ENCODE measurements around the gene WFIKKN2.

WFIKKN2 gene

DNA sequence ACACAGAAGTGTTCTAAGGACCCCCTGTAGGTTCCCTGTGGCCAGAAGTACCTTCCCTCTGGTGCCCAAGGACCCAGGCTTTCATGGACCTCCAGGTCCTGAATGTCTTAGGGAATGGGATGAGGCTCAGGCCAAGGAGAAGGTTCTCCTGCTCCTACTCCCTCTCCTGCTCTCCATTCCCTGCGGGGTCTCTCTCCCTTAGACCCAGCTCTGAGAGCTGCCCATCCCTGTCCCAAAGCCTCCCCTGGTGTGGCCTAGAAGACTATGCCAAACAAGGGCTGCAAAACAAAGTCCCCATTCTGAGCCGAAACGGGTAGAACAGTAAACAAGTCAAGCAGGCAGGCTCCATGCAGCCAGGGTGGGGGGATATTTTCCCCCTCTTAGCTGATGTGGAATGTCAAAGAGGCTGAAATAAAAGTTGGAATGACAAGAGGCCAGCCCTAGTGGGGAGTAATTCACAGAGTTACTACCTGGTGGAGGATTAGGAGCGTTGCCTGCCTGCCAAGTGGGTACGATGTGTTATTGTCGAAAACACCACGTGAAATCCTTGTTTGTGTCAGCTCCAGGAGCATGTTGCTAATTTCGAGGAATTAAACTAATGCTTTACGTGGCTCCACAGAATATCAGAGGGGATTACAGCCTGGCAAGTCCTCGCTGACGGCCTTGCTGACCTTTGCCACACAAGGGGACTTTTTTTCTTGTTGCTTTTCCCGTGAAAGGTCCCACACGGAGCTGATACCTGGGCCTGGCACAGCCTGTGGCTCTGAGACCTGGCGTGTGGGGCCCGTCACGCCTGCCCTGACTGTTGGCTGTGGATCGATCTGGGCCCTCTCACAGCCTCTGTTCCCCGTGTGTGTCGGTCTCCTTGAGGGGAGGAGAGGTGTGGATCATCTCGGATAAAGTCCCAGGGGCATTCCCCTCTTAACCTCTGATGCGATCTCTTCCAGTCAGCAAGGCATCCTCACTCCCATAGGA is 2.9 kb downstream of the WFIKKN2 start:
- H3K4me3 Mint-ChIP-seq = no peak overlapping the region
- no peaks in the 10 kb centered on the region for H3K9me3 Mint-ChIP-seq (ENCODE audit: low read depth)
- no peaks in the 10 kb centered on the region for H3K4me1 Mint-ChIP-seq (ENCODE audit: low read depth)
- H3K36me3 Mint-ChIP-seq = no peaks in the 10 kb centered on the region
- H3K27me3 Mint-ChIP-seq = peaks cover 4% of the 10 kb centered on the region
- H3K27ac Mint-ChIP-seq = no peak overlapping the region

DNA sequence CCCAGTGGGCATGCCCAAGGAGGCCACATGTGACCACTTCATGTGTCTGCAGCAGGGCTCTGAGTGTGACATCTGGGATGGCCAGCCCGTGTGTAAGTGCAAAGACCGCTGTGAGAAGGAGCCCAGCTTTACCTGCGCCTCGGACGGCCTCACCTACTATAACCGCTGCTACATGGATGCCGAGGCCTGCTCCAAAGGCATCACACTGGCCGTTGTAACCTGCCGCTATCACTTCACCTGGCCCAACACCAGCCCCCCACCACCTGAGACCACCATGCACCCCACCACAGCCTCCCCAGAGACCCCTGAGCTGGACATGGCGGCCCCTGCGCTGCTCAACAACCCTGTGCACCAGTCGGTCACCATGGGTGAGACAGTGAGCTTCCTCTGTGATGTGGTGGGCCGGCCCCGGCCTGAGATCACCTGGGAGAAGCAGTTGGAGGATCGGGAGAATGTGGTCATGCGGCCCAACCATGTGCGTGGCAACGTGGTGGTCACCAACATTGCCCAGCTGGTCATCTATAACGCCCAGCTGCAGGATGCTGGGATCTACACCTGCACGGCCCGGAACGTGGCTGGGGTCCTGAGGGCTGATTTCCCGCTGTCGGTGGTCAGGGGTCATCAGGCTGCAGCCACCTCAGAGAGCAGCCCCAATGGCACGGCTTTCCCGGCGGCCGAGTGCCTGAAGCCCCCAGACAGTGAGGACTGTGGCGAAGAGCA is 4.4 kb downstream of the WFIKKN2 start:
- Mint-ChIP-seq H3K27me3 (no peaks in the 10 kb centered on the region), H3K36me3 (no peaks in the 10 kb centered on the region), H3K27ac (no peak overlapping the region), H3K4me1 (ENCODE audit: low read depth) (no peaks in the 10 kb centered on the region), H3K9me3 (ENCODE audit: low read depth) (no peaks in the 10 kb centered on the region), H3K4me3 (no peak overlapping the region)

DNA sequence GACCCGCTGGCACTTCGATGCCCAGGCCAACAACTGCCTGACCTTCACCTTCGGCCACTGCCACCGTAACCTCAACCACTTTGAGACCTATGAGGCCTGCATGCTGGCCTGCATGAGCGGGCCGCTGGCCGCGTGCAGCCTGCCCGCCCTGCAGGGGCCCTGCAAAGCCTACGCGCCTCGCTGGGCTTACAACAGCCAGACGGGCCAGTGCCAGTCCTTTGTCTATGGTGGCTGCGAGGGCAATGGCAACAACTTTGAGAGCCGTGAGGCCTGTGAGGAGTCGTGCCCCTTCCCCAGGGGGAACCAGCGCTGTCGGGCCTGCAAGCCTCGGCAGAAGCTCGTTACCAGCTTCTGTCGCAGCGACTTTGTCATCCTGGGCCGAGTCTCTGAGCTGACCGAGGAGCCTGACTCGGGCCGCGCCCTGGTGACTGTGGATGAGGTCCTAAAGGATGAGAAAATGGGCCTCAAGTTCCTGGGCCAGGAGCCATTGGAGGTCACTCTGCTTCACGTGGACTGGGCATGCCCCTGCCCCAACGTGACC is 5.0 kb downstream of the WFIKKN2 start:
- no peaks in the 10 kb centered on the region for H3K27me3 Mint-ChIP-seq
- no peak overlapping the region for H3K4me3 Mint-ChIP-seq
- no peaks in the 10 kb centered on the region for H3K4me1 Mint-ChIP-seq (ENCODE audit: low read depth)
- H3K9me3 Mint-ChIP-seq (ENCODE audit: low read depth) = no peaks in the 10 kb centered on the region
- no peak overlapping the region for H3K27ac Mint-ChIP-seq
- no peaks in the 10 kb centered on the region for H3K36me3 Mint-ChIP-seq

DNA sequence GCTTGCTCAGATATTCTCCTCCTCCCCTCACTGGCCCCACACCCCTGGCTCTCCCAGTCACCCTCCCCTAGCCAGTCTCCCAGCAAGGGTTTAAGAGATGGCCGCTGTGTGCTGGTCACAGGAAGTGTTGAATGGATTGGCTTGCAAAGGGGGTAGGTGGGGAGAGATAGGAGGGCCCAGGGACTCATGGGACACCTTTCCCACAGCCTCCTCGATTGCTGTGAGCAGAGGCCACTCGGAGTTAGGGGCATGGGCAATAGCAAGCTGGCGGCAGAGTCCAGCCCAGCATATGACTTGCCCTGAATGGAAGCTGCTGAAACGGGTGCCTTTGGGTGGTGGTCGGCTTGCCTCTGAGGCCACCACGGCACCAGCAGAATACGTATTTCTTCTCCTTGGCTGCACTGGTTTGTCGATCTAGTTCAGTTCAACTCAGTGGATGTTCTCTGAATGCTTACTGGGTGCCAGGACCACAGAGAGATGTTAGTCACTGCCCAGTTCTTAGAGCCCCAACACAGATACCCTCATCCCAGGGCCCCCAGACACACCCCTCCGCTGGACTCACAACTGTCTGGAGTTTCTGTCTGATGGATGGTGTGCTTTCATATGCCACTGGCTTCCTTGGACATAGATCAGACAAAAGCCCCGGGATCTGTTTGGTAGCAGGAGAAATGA is 6.0 kb downstream of the WFIKKN2 start:
- Mint-ChIP-seq H3K4me1 (ENCODE audit: low read depth) (no peaks in the 10 kb centered on the region), H3K4me3 (no peak overlapping the region), H3K36me3 (no peaks in the 10 kb centered on the region), H3K27ac (no peak overlapping the region), H3K27me3 (no peaks in the 10 kb centered on the region), H3K9me3 (ENCODE audit: low read depth) (no peaks in the 10 kb centered on the region)

DNA sequence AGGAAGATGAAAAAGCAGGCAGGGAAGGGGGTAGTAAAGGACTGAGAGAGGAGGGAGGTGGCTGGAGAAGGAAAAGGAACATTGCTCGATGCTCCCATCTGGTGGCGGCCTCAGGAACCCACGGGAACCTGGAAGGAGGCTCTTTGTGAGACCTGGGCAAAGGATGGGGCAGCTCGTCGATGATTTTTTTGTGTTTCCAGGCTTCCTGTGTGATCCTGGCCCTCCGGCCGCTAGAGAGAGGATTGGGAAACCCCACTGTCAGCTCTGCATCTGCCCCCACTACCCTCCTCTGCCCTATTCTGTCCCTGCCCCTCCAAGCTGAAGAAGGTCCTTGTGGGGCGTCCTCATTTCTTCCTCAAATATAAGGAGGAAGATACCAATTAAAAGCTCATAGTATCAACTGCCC is 6.6 kb downstream of the WFIKKN2 start:
- Mint-ChIP-seq H3K36me3 (no peaks in the 10 kb centered on the region), H3K4me1 (ENCODE audit: low read depth) (no peaks in the 10 kb centered on the region), H3K27me3 (no peaks in the 10 kb centered on the region), H3K4me3 (no peak overlapping the region), H3K27ac (no peak overlapping the region), H3K9me3 (ENCODE audit: low read depth) (no peaks in the 10 kb centered on the region)

DNA sequence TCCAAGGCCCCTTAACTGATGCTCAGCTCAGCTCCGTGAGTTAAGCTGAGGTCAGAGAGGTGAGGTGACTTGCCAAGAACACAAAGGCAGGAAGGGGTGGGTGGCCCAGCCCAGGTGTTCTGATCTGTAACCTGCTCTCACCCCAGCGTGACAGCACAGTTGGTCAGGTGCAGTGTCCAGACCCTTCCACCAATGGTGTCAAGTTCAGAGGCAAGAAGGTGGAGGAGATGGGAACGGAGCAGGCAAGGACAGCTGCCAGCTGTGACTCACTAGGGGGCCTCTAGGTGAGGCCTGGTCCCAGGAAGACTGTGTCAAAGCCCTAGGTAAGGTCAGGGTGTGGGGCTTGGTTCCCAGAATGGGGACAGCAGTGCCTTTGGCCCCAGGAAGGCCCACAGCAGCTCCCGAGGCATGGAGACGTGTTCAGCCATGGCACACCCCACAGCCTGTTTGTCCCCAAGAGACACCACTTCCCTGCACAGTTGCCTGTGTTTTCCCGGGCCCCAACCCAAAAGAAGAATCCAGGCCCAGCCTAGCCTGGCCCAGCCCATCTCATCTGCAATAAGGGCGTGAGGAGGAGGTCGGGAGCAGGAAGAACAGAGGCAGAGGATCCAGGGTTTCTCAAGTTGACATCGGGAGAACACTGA is 7.2 kb downstream of the WFIKKN2 start:
- Mint-ChIP-seq H3K36me3 (no peaks in the 10 kb centered on the region), H3K4me3 (no peak overlapping the region), H3K9me3 (ENCODE audit: low read depth) (no peaks in the 10 kb centered on the region), H3K27me3 (no peaks in the 10 kb centered on the region), H3K27ac (no peak overlapping the region), H3K4me1 (ENCODE audit: low read depth) (no peaks in the 10 kb centered on the region)

DNA sequence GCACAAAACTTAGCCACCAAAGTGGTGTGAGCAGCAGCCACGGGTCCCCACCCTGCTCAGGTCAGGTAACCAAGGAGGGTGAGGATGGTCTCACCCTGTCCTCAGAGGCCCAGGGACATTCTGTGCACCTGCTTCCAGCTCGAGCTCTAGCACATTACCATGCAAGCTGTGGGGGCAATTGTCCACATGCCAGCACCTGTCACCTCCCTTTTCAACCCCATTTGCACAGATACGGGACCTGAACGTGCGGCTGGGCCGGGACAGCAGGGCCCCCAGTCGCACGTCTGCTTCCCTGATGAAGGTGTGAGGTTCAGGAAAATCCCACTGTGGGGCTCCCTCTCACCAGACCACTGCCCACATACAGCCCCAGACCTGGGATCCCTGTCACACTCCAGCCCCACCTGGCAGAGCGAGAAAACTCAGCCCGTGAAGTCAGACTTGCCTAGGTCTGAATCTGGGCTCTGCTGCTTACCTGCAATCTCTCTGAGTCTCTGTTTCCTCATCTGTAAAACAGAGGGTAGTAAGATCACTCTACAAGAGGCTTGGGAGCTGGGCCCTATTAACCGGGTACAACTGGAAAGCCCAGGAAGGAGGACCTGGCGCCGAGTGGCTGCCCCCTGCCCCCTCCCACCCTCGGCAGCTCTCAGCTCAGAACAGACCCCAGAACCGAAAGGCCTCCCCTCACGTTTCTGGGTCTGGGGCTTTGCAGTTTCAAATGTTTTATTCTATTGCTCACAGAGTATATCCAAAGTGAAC is 7.9 kb downstream of the WFIKKN2 start:
- no peak overlapping the region for H3K4me3 Mint-ChIP-seq
- no peaks in the 10 kb centered on the region for H3K27me3 Mint-ChIP-seq
- no peak overlapping the region for H3K27ac Mint-ChIP-seq
- H3K9me3 Mint-ChIP-seq (ENCODE audit: low read depth) = no peaks in the 10 kb centered on the region
- no peaks in the 10 kb centered on the region for H3K36me3 Mint-ChIP-seq
- H3K4me1 Mint-ChIP-seq (ENCODE audit: low read depth) = no peaks in the 10 kb centered on the region

DNA sequence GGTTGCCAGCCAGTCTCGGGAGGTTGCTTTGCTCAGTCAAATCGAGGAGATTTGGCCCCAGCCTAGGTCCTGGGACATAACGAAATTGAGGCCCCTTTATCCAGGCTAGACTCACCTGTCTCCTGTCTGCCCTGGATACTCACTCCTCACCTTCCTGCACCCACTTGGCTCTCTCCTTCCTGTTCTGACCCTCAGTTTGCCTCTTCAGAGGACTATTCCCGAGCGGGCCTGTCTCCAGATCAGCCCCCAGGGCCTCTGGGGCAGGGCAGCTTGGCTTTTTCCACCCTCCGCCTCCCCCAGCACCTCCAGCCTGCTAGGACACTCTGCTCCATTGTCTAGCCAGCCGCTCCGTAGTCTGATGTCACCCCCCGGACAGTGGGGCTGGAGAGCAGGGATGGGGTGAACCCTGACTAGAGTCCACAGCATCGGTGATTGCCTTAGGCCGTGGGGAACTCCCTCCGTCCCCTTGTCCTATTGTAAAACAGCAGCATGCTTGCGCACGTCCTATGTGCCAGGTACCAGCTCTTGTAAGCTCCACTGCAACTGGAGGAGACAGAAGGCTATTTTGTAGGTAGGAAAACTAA is 8.8 kb downstream of the WFIKKN2 start:
- no peaks in the 10 kb centered on the region for H3K4me1 Mint-ChIP-seq (ENCODE audit: low read depth)

DNA sequence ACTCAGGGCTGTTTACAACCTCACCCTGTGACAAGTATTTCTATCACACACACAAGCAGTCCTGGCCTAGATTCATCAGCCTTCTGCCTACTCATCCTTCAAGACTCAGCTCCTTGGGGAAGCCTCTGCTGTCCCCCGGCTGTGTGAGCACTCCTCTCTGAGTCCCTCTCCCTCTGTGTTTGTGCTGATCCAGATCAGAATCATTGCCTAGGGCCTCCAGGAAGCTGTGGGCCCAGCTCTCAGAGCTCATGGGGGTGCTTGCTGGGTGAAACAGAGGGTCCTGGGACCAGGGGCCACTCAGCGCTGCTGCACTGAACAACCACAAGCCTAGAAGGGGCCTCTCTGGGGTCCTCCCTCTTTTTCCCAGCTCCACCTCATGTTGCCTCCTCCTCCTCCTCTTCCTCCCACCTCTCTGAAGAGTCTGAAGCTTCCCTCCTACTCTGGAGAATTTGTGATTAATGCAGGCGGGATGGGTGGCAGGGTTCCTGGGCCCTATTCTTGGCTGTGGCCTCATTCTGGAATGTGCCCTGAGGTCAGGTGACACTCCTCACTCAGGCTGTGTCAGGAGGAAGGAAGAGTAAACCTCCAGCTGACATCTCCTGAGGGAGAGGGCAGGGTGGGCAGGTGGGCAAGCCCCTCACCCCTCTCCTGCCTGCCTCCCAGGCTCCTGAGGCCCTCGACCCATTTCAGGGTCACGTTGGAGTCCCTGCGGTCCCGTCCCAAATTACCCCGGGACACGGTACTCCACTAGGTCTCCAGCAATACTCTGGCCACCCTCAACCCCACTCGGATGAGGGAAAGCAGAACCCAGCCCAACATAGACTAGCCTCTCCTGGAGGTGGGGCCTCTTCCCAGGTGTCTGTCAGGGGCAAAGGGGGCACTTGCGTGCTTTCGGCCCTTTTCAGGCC is 10.1 kb downstream of the WFIKKN2 start:
- H3K9me3 Mint-ChIP-seq (ENCODE audit: low read depth) = no peaks in the 10 kb centered on the region
- no peak overlapping the region for H3K4me3 Mint-ChIP-seq
- no peaks in the 10 kb centered on the region for H3K36me3 Mint-ChIP-seq
- no peaks in the 10 kb centered on the region for H3K4me1 Mint-ChIP-seq (ENCODE audit: low read depth)
- no peak overlapping the region for H3K27ac Mint-ChIP-seq
- H3K27me3 Mint-ChIP-seq = no peaks in the 10 kb centered on the region

More for the DNA sequence above, 8.8 kb downstream of the WFIKKN2 start:
- H3K27ac Mint-ChIP-seq = no peak overlapping the region
- H3K36me3 Mint-ChIP-seq = no peaks in the 10 kb centered on the region
- H3K4me3 Mint-ChIP-seq = no peak overlapping the region
- no peaks in the 10 kb centered on the region for H3K27me3 Mint-ChIP-seq
- H3K9me3 Mint-ChIP-seq (ENCODE audit: low read depth) = no peaks in the 10 kb centered on the region

DNA sequence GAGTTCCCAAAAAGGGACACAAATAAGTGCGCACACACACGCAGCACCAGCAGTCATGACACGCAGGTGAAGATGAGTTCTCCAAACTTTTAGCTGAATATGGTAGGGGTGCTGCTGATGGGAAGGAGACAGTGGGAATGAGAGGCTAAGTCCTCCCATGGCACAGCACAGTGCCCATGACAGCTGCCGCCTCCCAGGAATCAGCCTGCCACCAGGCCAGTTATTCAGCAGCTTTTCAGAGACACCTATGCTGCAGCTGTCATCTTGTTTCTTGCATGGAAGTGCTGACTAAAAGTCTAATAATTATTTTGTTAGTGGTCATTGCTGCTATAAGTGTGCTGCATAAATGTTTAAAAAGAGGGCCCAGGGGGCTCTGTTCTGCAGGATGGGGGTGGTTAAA is 12.2 kb downstream of the WFIKKN2 start:
- Mint-ChIP-seq H3K27me3 (no peaks in the 10 kb centered on the region), H3K36me3 (no peaks in the 10 kb centered on the region), H3K27ac (no peak overlapping the region), H3K4me3 (no peak overlapping the region), H3K9me3 (ENCODE audit: low read depth) (no peaks in the 10 kb centered on the region), H3K4me1 (ENCODE audit: low read depth) (peaks cover 10% of the 10 kb centered on the region)

DNA sequence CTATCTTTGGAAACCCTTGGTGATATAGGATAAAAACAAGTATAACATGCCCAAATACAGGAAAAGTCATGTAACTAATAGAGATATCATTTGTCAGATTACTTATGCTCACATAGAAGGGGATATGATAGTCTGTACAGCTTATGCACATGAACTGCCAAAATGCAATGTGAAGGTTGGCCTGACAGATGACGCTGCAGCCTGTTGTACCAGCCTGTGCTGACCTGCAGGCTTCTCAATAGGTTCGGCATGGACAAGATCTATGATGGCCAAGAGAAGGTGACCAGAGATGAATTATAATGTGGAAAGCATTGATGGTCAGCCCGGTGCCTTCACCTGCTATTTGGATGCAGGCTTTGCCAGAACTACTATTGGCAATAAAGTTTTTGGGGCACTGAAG is 12.7 kb downstream of the WFIKKN2 start:
- Mint-ChIP-seq H3K4me1 (ENCODE audit: low read depth) (peaks cover 14% of the 10 kb centered on the region), H3K36me3 (no peaks in the 10 kb centered on the region), H3K4me3 (no peak overlapping the region), H3K27ac (no peak overlapping the region), H3K27me3 (no peaks in the 10 kb centered on the region), H3K9me3 (ENCODE audit: low read depth) (no peaks in the 10 kb centered on the region)

DNA sequence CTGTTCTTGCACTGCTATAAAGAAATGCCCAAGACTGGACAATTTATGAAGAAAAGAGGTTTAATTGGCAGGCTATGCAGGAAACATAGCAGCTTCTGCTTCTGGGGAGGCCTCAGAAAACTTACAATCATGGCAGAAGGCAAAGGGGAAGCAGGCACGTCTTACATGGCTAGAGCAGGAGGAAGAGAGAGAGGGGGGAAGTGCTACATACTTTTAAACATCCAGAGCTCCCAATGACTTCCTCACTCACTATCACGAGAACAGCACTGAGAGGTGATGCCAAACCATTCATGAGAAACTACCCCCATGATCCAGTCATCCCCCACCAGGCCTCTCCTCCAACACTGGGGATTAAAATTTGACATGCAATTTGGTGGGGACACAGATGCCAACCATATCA is 13.3 kb downstream of the WFIKKN2 start:
- H3K4me3 Mint-ChIP-seq = no peak overlapping the region
- H3K27ac Mint-ChIP-seq = no peak overlapping the region
- H3K9me3 Mint-ChIP-seq (ENCODE audit: low read depth) = no peaks in the 10 kb centered on the region
- no peaks in the 10 kb centered on the region for H3K27me3 Mint-ChIP-seq
- H3K4me1 Mint-ChIP-seq (ENCODE audit: low read depth) = peaks cover 14% of the 10 kb centered on the region
- H3K36me3 Mint-ChIP-seq = no peaks in the 10 kb centered on the region

DNA sequence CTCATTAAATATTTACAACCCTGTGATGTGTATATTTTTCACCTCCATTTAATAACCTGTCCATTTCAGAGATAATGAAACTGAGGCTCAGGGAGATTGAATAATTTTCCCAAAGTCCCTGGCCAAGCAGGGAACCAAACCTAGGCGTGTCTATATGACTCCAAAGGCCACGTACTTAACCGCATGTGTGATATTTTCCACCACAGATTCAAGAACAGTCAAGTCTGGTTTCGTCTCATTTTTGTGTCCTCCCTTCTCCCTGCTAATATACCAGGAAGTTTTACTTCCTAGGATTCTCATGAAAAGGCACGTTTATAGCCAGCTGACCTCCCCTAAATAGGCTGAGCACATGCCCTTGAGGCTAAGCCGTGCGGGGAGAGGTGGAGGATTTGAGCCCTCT is 15.3 kb downstream of the WFIKKN2 start:
- no peak overlapping the region for H3K27ac Mint-ChIP-seq
- H3K4me1 Mint-ChIP-seq (ENCODE audit: low read depth) = peaks cover 17% of the 10 kb centered on the region
- H3K27me3 Mint-ChIP-seq = no peaks in the 10 kb centered on the region
- no peaks in the 10 kb centered on the region for H3K9me3 Mint-ChIP-seq (ENCODE audit: low read depth)
- no peaks in the 10 kb centered on the region for H3K36me3 Mint-ChIP-seq
- H3K4me3 Mint-ChIP-seq = no peak overlapping the region

Data from activated naive CD8-positive, alpha-beta T cell (primary cell).